Activated naive CD8-positive, alpha-beta T cell treated with anti-CD3 and anti-CD28 coated beads for 36 hours (primary cell): ENCODE results near the gene SLC4A5. TPM values are rescaled to one million over a fixed set of nuclear protein-coding genes. Genes with fewer than 3 reads are reported as not detected.
A peak's percentile ranks its signal among the peaks of the same experiment; 100 is the strongest.
"Not testable (repeated sequence)": the region's sequence is repeated elsewhere in the genome, so short reads cannot be mapped to it uniquely, and the experiment has no call there.

Experiments used
- DNase-seq: peaks from one replicate; pipeline ENCODE4 v3.0.0; 2021
- H3K27ac Mint-ChIP-seq: one replicate; pipeline ENCODE4 v1.8.0; 2022; ENCODE audit warnings: mild to moderate bottlenecking, moderate library complexity, mixed read lengths
- H3K27me3 Mint-ChIP-seq: one replicate; pipeline ENCODE4 v1.8.0; 2022; ENCODE audit warnings: mild to moderate bottlenecking, mixed read lengths
- H3K36me3 Mint-ChIP-seq: one replicate; pipeline ENCODE4 v1.8.0; 2021; ENCODE audit warnings: mild to moderate bottlenecking, mixed read lengths
- H3K4me1 Mint-ChIP-seq: one replicate; pipeline ENCODE4 v1.8.0; 2021; ENCODE audit warnings: mixed read lengths
- H3K4me3 Mint-ChIP-seq: one replicate; pipeline ENCODE4 v1.8.0; 2022; ENCODE audit warnings: mild to moderate bottlenecking, moderate library complexity, mixed read lengths
- H3K9me3 Mint-ChIP-seq: one replicate; pipeline ENCODE4 v1.8.0; 2022; ENCODE audit warnings: mixed read lengths
- total RNA-seq, 2 experiments: library from RNA; stranded (reverse); gene quantifications; one replicate each; pipeline ENCODE4 v1.2.3, GENCODE V29; 2021

Gene SLC4A5
- total RNA-seq, 2 experiments from 2014 or later, result 0.74 to 1.5 TPM

DNA sequence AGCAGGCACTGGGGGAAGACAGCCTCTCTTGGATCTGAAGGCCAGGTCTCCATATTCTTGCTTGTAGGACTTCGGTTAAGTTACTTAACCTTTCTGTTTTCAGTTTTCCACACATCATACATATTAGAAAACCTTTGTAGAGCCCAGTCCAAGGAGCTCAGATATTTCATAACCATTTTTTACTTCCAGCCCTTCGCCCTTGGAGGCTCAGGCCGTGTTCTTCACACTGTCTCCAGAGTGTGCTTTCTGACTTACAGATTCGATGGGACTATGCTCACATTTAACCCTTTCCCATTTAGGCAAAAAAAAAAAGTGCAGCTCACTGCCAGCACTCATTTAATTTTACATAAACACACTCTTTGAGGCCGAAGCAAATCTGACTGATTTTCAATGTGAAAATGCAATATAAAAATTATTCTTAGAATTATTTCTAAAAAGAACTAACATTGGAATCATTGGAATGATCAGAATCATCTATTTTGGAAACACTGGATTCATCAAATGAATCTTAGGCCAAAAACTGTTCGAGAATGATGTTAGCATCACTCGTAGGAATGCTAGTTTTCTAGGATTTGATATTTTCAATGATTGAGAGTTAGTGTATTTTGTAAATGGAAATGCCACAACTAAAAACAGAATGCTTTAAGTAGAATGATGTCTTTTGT is 89.8 kb downstream of the SLC4A5 start:
- H3K4me1 Mint-ChIP-seq, result no peaks in the 10 kb centered on the region
- H3K9me3 Mint-ChIP-seq, result no peaks in the 10 kb centered on the region
- no peak for DNase-seq
- H3K27me3 Mint-ChIP-seq, result no peaks in the 10 kb centered on the region
- H3K4me3 Mint-ChIP-seq, result no peak overlapping the region
- H3K36me3 Mint-ChIP-seq, result no peaks in the 10 kb centered on the region
- H3K27ac Mint-ChIP-seq, result no peak overlapping the region

DNA sequence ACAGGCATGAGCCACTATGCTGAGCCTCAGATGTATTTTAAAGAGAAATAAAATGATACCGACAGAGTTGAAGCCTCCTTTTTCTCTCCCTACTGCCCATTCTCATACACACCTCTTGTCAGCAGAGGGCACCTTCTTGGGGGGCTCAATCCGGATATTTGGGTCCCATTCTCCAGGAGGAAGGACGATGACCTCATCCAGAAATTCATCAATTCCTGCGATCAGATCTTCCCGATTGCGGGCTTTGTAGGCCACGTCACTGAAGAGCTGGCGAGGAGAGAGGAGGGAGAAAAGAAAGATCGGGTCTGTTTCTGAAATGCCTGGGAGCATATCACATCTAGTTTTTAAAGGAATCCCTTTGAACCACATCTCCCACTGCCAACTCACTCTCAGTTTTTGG is 90.4 kb downstream of the SLC4A5 start:
- no peak overlapping the region for H3K4me3 Mint-ChIP-seq
- H3K9me3 Mint-ChIP-seq, result no peaks in the 10 kb centered on the region
- H3K27ac Mint-ChIP-seq, result no peak overlapping the region
- no peaks in the 10 kb centered on the region for H3K4me1 Mint-ChIP-seq
- H3K27me3 Mint-ChIP-seq, result no peaks in the 10 kb centered on the region
- H3K36me3 Mint-ChIP-seq, result no peaks in the 10 kb centered on the region
- DNase-seq, result no peak

DNA sequence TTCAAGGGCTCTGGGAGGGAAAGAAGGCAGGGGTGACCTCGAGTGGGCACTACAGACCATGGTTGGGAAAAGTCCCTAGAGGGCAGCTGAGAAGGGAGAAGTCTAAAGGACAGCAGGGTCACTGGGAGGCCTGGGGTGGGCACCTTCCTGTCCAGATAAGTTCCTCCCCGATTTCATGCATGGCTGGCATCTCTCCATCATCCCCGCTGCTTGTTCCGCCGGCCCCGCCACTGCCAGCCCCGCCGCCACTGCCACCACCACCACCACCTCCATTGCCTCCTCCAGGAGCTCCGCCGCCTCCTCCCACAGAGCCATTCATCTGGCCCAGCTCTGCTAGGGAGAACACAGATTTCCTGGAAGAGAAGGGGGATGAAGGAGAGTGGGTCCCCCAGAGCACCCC is 91.2 kb downstream of the SLC4A5 start:
- H3K27me3 Mint-ChIP-seq, result no peaks in the 10 kb centered on the region
- H3K4me1 Mint-ChIP-seq, result no peaks in the 10 kb centered on the region
- H3K27ac Mint-ChIP-seq, result no peak overlapping the region
- no peak overlapping the region for H3K4me3 Mint-ChIP-seq
- no peaks in the 10 kb centered on the region for H3K9me3 Mint-ChIP-seq
- H3K36me3 Mint-ChIP-seq, result no peaks in the 10 kb centered on the region
- DNase-seq, result no peak

DNA sequence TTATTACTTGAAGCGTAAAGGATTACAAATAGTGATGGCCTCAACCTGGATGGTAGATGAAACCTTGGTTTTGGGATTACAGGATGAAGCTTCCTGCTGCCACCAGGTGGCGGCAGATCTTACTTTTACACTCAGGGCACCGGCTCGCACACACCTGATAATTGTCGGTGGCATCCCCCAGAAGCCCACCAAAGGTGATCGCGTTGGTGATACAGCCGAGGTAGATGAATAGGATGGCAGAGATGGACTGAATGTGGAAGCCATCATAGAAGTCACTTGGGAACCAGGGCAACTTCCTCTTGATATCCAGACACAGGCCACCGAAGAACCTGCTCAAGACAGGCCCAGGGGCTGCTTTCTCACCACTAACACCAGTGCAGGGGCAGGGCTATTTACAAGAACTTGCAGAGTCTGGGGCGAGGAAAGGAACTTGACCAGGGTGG is 93.0 kb downstream of the SLC4A5 start:
- no peaks in the 10 kb centered on the region for H3K9me3 Mint-ChIP-seq
- peak; percentile 42 for DNase-seq
- no peaks in the 10 kb centered on the region for H3K4me1 Mint-ChIP-seq
- no peaks in the 10 kb centered on the region for H3K36me3 Mint-ChIP-seq
- H3K27me3 Mint-ChIP-seq, result no peaks in the 10 kb centered on the region
- H3K27ac Mint-ChIP-seq, result no peak overlapping the region
- H3K4me3 Mint-ChIP-seq, result no peak overlapping the region

DNA sequence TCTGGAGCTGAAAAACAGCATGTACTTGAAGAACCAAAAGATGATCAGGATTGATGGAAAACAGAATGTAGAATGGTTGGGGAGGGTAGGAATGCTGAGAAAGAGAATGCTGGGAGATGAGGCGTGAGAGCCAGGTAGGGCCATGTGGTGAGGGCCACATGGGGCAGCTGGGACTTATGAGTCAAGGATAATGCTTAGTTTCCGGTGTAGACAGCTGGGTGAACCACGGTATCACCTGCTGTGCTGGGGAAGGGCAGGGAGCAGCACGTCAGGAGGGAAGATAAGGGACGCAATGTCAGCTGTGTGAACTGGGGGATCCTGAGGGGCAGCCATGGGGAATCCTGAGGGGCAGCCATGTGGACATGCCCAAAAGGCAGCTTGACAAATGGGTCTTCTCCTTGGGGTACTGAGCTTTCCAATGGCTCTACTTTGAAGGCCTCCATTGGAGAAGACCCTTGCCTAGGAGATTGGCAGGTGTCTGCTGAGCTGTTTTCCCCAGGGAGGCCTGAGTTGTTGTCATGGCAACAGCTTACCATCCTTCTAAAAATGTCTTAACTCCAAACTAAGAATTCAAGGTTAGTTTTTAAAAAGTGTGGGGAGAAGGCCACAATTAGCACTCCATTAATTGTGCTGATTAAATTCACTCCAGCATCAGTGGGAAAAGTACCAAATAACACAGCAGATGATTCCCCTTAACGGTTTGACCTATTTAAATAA is 93.7 kb downstream of the SLC4A5 start:
- H3K9me3 Mint-ChIP-seq, result no peaks in the 10 kb centered on the region
- H3K27ac Mint-ChIP-seq, result no peak overlapping the region

DNA sequence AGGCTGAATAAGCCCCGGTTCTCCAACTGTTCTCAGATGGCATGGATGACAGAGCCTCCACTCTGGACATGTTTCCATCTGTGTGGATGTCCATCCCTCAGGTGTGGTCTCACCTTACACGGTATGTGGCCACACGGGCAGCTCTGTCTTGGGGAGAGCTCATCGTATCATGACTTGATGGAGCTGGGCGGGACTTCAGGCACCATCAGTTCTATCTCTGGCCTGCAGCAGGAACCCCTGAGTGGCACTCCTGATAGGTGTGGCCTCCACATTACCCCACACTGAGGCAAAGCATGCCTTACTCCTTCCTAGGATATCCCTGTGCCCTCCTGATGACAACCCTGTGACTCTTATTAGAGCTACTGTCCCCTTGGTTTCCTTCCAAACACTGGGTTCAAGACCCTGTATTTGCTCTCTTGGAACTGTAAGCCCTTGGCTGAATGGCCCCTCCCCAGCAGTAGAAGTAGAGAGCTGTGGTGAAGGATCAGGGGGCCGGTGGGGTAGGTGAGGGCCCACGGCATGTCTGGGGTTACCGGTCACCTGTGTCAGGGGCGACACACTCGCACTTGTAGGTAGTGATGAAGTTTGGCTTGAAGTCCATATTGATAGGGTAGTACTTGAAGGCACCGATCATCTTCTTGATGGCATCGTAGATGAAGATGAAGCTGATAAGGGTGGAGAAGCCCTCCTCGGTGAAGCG is 96.6 kb downstream of the SLC4A5 start:
- Mint-ChIP-seq H3K4me1 (no peaks in the 10 kb centered on the region), H3K36me3 (no peaks in the 10 kb centered on the region), H3K27me3 (no peaks in the 10 kb centered on the region), H3K4me3 (no peak overlapping the region), H3K9me3 (no peaks in the 10 kb centered on the region), H3K27ac (no peak overlapping the region)
- no peak for DNase-seq

More for the DNA sequence above, 93.7 kb downstream of the SLC4A5 start:
- no peaks in the 10 kb centered on the region for H3K36me3 Mint-ChIP-seq
- H3K4me3 Mint-ChIP-seq, result no peak overlapping the region
- DNase-seq, result no peak
- no peaks in the 10 kb centered on the region for H3K4me1 Mint-ChIP-seq
- H3K27me3 Mint-ChIP-seq, result no peaks in the 10 kb centered on the region

DNA sequence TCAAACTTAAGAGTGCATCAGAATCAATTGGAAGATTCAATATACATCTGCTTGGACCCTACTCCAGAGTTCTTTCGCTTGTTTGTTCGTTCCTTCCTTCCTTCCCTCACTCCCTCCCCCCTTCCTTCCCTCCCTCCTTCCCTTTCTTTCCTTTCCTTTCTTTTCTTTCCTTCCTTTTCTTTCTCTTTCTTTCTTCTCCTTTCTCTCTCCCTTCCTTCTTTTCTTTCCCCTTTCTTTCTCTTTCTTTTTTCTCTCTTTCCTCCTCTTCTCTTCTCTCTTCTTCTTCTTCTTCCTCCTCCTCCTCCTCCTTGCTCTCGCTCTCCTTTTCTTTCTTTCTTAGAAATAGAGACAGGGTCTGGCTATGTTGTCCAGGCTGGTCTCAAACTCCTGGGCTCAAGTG is 98.9 kb downstream of the SLC4A5 start:
- no peak for DNase-seq
- Mint-ChIP-seq H3K4me1 (no peaks in the 10 kb centered on the region), H3K27me3 (no peaks in the 10 kb centered on the region), H3K27ac (no peak overlapping the region), H3K9me3 (no peaks in the 10 kb centered on the region), H3K4me3 (no peak overlapping the region), H3K36me3 (no peaks in the 10 kb centered on the region)

DNA sequence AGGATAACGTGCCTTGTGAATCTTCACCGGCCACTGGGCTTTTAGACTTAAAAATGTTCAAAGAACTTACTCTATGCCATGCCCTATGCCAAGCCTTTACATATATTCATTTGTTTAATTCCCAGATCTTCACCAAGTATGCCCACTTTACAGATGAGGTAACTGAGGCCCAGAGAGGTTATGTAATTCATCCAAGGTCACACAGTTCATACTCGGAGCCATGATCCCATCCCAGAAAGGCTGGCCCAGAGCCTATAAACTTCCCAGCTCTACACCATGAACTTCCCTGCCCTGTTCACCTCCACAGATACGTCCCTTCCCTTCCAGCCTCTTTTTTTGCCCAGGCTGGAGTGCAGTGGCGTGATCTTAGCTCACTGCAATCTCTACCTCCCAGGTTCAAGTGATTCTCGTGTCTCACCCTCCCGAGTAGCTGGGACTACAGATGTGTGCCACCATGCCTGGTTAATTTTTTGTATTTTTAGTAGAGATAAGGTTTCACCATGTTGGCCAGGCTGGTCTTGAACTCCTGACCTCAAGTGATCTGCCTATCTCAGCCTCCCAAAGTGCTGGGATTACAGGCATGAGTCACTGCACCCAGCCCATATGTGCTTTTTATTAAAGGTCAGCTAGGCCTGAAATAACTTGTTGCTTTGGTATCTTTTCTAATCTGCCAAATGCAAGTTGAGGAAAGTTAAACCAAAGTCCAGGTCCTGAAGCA is 100.7 kb downstream of the SLC4A5 start:
- no peak overlapping the region for H3K27ac Mint-ChIP-seq
- H3K4me3 Mint-ChIP-seq, result no peak overlapping the region
- no peaks in the 10 kb centered on the region for H3K27me3 Mint-ChIP-seq
- H3K36me3 Mint-ChIP-seq, result no peaks in the 10 kb centered on the region
- DNase-seq, result no peak
- no peaks in the 10 kb centered on the region for H3K9me3 Mint-ChIP-seq
- H3K4me1 Mint-ChIP-seq, result peaks cover 3% of the 10 kb centered on the region

DNA sequence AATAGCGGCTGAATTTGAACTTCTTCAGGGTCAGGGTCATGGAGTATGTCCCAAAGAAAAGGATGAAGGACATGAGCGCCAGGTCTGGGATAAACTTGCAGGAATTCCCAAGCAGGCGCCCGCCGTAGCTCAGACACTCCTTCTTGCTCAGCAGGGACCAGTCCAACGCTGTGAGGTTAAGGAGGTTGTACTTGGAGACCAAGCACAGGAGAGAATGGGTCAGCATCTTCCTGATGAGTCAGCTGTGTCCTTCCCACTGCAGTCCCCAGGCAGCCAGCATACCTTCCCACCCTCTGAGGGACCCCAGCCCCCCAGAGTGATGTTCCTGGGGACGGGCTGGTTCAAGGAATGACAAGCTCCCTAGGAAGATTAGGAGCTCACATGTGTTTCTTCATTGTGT is 103.9 kb downstream of the SLC4A5 start:
- H3K36me3 Mint-ChIP-seq, result no peaks in the 10 kb centered on the region
- H3K4me3 Mint-ChIP-seq, result no peak overlapping the region

DNA sequence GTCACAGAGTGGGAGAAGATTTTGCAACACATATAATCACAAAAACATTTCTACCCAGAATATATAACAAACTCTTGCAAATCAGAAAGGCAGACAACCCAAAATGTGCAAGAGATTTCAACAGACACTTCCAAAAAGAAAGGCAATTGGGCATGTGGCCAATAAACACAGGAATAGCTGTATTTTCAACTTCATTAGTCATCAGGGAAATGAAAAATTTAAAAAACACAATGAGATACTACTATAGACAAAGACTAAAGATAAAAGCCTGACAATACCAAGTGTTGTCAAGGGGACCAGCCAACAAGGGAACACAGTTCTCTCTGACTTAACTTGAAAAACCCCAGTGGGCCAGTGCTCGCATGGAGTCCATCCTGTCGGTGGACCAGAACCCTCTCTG is 104.3 kb downstream of the SLC4A5 start:
- peaks cover 10% of the 10 kb centered on the region for H3K4me1 Mint-ChIP-seq
- no peak for DNase-seq
- H3K27ac Mint-ChIP-seq, result no peak overlapping the region

More for the DNA sequence above, 103.9 kb downstream of the SLC4A5 start:
- H3K27ac Mint-ChIP-seq, result no peak overlapping the region
- no peak for DNase-seq
- peaks cover 10% of the 10 kb centered on the region for H3K4me1 Mint-ChIP-seq
- H3K9me3 Mint-ChIP-seq, result no peaks in the 10 kb centered on the region
- no peaks in the 10 kb centered on the region for H3K27me3 Mint-ChIP-seq

DNA sequence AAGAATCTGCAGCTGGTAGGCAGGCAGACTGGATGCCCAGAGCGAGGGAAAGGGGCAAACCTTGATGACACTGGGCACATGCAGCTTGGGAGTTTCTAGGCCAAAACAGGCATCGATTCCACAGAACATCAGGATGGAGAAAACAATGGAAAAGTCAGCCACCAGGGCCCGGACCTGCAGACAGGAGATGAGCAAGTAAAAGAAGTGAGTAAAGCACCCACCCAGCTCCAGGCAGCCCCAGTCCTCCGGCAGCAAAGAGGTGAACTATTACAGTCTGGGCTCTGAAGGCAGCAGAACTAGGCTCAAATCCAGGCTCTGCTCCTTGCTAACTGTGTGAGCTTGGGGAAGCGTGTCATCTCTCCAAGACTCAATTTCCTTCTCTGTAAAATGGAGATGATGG is 108.2 kb downstream of the SLC4A5 start:
- Mint-ChIP-seq H3K36me3 (no peaks in the 10 kb centered on the region), H3K4me1 (peaks cover 10% of the 10 kb centered on the region), H3K4me3 (no peak overlapping the region), H3K27ac (no peak overlapping the region), H3K27me3 (no peaks in the 10 kb centered on the region), H3K9me3 (no peaks in the 10 kb centered on the region)
- DNase-seq, result no peak

More for the DNA sequence above, 104.3 kb downstream of the SLC4A5 start:
- H3K9me3 Mint-ChIP-seq, result no peaks in the 10 kb centered on the region
- no peak overlapping the region for H3K4me3 Mint-ChIP-seq
- H3K27me3 Mint-ChIP-seq, result no peaks in the 10 kb centered on the region
- H3K36me3 Mint-ChIP-seq, result no peaks in the 10 kb centered on the region

DNA sequence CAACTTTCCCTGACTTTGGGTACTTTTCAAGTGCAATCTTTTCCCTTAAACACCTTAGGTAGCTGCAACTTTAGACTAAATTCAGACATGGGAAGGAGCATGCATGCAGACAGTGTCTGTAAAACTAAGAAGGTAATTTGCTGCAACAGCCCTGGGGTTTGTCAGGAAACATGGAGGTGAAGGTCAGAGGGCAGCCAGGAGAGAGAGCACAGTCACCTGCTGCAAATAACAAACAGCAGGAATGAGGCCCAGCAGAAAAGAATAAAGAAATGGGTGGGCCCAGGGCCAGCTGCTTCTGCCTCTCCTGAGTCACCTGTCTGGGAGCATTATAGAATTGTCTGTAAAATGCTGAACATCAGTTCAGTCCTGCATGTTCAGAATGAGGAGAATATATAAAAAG is 109.6 kb downstream of the SLC4A5 start:
- Mint-ChIP-seq H3K27ac (no peak overlapping the region), H3K9me3 (no peaks in the 10 kb centered on the region), H3K27me3 (no peaks in the 10 kb centered on the region), H3K4me1 (peaks cover 8% of the 10 kb centered on the region), H3K4me3 (no peak overlapping the region), H3K36me3 (no peaks in the 10 kb centered on the region)
- DNase-seq, result no peak

DNA sequence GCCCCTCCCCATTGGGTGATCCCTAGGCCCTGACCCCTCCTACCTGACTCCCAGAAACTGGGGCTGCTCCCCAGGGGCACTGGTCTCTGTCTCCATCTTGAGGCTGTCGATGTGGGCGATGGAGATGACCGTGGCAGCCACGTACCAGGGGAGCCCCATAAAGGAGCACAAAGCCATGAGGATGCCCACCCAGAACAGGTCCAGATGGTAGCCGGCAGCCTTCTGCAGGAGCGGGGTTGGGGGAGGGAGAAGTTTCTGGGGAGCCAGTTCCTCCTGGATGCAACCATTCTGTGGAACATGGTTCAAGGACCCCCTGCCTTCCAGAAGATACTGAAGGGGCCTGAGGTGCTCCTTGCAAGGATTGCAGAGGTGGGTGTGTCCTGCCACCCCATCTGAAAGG is 110.8 kb downstream of the SLC4A5 start:
- Mint-ChIP-seq H3K36me3 (no peaks in the 10 kb centered on the region), H3K4me1 (peaks cover 7% of the 10 kb centered on the region), H3K4me3 (no peak overlapping the region), H3K27ac (no peak overlapping the region), H3K27me3 (no peaks in the 10 kb centered on the region), H3K9me3 (no peaks in the 10 kb centered on the region)
- no peak for DNase-seq

DNA sequence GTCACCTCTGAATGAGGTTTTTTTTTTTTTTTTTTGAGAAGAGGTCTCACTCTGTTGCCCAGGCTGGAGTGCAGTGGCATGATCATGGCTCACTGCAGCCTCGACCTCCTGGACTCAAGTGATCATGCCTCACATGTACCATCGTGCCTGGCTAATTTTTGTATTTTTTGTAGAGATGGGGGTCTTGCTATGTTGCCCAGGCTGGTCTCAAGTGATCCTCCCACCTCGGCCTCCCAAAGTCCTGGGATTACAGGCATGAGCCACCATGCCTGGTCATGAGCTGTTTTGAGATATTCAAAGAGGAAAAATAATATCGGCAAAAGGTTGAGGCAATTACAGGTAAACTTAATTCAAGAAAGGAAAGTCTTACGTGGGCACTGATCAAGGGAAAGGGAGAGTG is 113.4 kb downstream of the SLC4A5 start:
- not testable (repeated sequence) for H3K4me1 Mint-ChIP-seq, H3K27me3 Mint-ChIP-seq, H3K9me3 Mint-ChIP-seq, DNase-seq, H3K36me3 Mint-ChIP-seq, H3K27ac Mint-ChIP-seq, H3K4me3 Mint-ChIP-seq

DNA sequence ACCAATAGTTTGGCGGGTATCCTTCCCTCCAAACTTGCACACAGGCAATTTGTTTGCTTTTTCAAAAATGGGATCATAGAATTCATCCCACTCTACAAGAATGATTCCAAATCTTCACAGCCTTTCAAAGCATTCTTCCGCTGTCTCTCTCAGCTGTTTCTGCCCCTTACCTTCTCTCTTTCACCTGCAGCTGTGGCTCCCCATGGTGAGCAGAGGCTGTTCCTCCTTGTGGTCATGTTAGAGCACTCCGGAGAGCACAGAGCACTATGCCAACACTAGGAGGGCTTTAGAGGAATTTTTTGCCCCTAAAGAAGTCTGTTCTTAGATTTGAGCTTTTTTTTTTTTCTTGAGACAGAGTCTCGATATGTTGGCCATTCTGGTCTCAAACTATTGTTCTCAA is 114.4 kb downstream of the SLC4A5 start:
- no peak overlapping the region for H3K27ac Mint-ChIP-seq
- no peaks in the 10 kb centered on the region for H3K27me3 Mint-ChIP-seq
- peaks cover 3% of the 10 kb centered on the region for H3K36me3 Mint-ChIP-seq
- H3K9me3 Mint-ChIP-seq, result no peaks in the 10 kb centered on the region
- H3K4me3 Mint-ChIP-seq, result no peak overlapping the region
- no peaks in the 10 kb centered on the region for H3K4me1 Mint-ChIP-seq
- DNase-seq, result no peak
